HG02798 (cell line): ENCODE results near the gene ARHGEF4.

ENCODE experiments used
- ATAC-seq: cut with Tn5 transposase; IDR thresholded peaks from one replicate; pipeline ENCODE4 v1.9.1; 2021; ENCODE audit warnings: mild to moderate bottlenecking; ENCODE audit not compliant: unreplicated experiment, poor library complexity

Gene ARHGEF4

DNA sequence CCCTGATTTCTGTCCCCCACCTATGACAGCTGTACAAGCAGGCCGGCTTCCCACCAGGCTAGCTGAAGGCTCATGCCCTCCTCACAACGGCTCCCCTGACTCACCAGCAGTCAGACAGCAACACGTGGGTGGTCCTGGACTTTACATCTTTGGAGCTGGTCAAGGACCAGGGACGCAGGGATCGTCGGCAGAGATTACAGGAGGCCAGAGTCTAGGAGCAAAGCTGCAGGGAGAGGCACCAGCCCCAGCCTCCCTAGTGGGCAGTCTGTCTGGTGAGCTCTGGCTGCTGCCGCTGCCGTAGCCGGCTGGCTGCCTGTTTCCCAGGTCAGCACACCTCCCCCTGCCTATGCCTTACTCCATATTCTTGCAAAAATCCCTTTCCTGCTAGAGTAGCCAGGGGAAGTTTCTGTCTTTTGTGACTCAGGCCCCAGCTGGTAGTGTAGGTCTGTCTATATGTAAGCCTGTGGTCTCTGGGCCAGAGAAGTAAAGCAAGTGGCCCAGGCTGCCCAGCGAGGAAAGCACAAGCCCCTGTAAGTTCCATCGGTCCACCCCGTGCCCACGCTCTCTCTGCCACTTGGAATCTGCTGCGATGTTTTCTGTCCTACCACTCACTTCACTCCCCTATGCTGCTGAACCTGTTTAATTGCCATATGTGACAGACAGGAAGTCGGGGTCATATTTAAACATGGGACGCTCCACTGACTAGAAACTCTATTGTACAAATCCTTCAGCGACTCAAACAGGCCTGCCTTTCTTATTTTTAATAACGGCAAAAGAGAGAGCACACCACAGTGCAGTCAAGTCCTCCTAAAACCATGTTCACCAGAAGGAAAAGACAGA, 2.4 kb upstream of the ARHGEF4 start:
- ATAC-seq = no peak

DNA sequence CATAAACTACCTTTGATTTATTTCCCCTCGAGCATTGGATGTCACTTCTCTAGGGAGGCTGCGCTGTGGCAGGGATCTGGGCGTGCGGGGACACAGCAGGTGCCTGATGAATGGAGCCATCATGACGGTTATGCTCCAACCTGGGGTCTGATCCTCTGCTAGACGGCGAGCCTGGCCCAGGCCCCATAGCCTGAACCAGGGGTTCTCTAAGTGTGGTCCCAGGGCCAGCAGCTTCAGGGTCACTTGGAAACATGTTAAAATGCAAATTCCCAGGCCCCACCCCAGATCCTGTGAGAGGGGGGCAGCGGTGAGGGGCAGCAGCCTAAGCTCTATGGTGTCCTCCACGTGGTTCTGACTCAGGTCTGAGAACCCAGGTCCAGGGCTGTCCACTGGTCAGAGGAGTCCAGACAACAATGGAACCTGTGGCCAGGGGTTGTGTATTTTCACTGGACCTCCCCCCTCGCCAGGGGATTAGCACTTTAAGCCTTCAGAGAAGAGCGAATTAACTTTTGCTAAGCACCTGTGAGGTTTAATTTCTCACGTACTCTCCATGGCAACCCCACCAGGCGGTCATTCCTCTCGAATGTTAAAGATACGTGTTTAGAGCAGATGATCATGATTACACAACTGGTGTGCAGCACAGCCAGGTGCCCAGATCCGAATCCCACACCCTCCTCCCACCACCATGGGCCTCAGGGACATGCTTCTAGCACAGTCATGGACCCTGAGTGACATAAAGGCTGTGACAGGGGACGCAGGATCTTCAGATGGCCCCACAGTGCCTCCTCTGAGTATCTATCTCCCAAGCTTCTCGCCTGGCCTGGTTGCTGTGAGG, 1.6 kb upstream of the ARHGEF4 start:
- ATAC-seq = no peak

DNA sequence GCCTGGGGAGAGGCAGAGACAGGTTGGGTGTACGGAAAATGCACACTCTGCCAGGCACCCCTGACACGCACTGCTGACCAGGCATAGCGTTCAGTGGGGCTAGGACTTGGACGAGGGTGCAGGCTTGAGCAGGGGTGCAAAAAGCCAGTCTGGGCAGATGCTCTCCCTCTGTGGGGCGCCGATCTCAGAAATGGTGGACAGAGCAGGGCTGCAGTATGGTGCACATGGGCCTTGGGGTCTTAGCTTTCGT, 1.0 kb upstream of the ARHGEF4 start:
- no peak for ATAC-seq

DNA sequence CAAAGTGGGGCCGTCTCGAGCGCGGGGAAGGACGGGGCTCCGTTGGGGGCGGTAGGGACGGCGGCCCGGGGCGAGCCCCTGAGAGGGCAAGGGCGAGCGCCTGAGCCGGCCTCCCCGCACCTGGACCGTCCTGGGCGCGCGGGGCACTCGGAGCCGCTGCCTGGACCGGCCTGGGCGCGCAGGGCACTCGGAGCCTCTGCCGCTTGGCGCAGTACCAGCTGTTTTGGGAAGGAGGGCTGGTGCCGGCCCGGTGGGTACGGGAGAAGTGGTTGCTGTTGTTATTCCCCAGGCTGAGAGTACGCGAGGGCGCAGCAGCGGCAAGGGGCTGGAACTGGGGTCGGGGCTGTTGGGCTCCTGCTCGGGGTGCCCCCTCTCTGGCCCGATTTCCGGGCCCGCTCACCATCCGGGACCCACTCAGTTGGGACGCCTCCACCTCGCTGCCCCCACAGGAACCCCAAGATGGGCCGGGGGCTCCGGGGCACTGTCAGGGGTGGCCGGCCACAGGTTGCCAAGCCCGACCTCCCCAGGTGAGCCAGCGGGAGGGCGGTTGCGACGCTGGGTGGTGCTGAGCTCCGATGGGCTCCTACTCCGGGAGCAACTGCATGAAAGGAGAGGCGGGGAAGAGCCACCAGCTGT, 579 bp downstream of the ARHGEF4 start:
- no peak for ATAC-seq

DNA sequence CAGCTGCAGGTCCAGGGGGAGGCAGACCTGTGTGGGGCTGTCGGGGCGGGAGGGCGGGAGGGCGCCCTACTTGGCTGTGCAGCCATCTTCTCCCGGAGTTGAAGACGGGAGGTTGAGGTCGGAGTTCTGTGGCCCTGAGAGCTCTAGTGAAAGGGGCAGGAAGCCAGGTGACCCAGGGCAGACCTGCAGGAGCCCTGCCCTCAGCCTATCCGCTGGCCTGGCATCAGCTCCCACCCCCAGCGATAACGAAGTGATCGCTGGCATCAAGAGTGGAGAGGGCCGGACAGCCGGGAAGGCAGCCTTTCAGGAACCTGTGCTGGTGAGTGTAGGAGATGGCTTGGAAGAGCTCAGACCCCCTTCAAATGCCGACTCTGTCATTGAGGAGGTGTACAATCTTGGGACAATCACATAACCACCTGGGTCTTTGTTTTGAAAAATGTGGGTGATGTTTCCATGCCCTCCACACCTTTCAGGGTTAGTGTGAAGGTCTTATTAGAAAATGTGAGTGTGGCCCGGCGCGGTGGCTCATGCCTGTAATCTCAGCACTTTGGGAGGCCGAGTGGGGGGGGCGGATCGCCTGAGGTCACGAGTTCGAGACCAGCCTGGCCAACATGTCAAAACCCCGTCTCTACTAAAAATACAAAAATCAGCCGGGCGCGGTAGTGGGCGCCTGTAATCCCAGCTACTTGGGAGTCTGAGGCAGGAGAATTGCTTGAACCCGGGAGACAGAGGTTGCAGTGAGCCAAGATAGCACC, 1.3 kb downstream of the ARHGEF4 start:
- no peak for ATAC-seq

DNA sequence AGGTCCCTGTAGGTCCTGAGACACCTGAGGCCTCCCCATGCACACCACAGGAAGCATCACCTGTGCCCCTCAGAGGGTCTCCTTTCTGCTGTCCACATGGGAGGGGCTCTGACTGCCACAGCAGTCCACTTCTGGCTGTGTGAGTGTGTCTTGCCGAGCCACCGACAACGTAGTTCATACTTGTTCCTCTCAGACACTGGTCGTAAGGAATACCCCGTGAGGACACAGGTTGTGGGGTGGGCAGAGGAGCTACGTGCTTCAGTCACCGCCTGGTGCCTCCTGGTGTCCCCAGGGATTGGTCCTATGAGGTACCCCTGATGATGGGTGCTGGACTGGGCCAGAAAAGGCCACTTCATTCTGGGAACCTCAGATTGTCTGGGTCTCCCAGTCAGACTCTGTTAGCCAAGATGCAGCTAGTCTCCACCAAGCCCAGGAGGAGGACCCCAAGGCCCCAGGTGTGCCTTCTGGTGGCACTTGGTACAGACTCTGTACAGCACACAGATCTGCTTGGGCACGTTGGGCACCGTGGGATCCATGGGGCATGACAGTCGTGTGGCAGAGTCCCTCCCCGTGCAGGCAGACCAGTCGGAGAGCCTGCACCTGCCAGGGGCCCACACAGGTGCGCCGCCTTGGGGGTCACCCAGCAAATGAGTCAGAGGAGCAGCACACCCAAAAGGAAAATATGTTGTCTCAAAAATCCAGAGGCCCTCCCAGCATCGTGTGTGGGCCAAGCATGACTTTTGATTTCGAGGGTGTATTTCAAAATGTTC, 2.5 kb downstream of the ARHGEF4 start:
- no peak for ATAC-seq

GRCh38 chr2:130840506-130840905, 3.8 kb downstream of the ARHGEF4 start:
- ATAC-seq = no peak

GRCh38 chr2:130841741-130842365, 5.1 kb downstream of the ARHGEF4 start:
- ATAC-seq = no peak

DNA sequence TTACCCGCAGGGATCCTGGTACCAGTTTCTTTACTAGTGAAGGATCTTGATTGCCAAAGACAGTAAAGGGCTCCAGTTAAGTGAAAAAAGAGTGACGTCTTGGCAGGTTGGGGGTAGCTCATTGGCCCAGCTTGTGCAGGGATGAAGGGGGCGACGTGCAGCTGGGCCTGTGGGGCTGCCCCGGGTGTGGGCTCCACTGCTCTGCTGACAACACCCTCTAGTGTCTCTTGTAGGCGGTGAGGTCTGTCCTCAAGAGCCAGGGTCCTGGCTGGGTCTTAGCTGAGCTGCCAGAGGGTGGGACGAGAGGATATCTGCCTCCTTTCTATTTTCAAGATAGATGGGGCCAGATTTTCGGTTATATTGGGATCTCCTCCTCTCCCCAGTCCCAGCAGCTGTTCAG, 6.1 kb downstream of the ARHGEF4 start:
- ATAC-seq = no peak

GRCh38 chr2:130843321-130843985, 6.7 kb downstream of the ARHGEF4 start:
- ATAC-seq = no peak

GRCh38 chr2:130844161-130844560, 7.4 kb downstream of the ARHGEF4 start:
- ATAC-seq = no peak

GRCh38 chr2:130845505-130846085, 8.9 kb downstream of the ARHGEF4 start:
- no peak for ATAC-seq

DNA sequence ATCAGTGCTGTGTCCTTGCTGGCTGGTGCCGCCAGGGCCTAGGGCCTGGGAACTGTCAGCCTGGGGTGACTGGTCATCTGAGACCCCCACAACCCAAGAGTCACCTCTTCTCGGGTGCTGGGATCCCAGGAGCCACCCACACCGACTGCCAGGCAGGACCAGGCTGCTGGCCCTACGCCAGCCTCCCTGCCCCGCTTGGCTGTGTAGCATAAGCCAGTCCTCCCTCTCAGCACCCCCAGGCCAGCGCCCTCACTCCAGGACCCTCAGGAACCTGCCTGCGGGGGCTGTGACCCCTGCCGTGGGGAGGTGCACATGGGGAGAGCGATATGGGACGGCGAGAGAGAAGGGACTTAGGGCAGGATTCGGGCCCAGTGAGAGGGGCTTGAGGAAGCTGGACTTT, 9.5 kb downstream of the ARHGEF4 start:
- no peak for ATAC-seq

DNA sequence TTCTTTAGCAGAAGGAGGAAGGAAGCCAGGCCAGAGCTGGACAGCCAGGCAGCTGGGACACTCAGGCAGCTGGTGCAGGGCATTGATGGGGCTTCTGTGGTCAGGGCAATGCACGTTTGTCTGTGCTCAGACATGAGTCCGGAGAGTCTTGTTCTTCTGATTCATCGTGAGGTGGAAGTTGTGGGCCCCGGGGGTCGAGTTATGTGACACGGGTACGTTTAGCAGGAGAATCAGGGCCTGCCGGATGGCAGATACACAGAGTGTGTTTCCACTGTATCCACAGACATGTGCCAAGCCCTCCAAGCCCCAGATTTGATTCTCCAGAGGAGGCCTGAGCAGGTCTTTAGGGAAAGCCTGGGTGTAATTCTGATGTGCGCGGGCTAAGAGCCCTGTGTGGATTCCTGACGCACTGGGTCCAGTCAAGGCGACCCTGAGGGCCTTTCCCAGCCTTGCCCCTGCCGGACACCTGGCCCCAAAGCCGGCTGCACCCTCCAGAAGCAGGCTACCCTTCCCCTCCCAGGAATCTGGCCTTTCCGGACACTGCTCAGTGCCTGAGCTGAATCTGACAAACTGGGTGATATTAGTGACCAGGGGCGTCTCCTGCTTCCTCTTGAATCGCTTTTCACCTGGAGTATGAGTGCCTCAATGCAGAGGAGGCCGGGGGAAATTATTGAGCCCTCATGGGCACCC, 10.1 kb downstream of the ARHGEF4 start:
- ATAC-seq = no peak

GRCh38 chr2:130847776-130848525, 11.2 kb downstream of the ARHGEF4 start:
- ATAC-seq = no peak

DNA sequence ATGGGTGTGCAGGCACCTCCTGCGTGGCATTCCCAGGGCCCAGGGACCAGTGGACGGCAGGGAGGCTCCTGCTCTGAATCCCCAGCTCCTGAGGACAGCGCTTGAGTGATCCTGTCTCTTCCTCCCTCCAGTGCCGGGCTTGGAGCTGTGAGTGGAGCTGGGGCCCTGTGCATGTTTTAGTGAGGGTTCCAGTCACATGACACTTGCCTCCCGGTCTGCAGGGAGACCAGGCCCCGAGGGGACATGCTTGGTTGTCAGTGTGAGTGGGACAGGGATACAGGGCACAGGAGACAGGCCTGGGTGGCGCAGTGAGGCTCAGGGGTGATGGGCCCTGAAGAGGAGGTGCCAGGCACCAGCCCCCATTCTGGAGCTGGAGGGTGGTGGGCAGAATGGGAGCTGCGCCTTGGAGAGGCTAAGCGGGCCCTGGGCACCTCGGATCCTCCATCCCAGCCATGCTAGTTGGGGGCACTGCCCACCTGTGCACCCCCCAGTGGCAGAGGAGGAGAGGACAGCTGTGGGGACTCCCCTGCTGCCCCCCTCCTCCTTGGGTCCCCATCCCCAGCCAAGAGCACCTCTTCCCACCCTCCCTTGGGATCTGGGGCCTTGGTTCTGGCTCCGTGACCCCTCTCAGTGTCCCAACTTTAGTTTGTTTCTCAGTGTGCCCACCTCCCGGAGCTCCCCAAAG, 12.0 kb downstream of the ARHGEF4 start:
- no peak for ATAC-seq
